ENCODE results near the gene EPB41L2.

Gene EPB41L2

DNA sequence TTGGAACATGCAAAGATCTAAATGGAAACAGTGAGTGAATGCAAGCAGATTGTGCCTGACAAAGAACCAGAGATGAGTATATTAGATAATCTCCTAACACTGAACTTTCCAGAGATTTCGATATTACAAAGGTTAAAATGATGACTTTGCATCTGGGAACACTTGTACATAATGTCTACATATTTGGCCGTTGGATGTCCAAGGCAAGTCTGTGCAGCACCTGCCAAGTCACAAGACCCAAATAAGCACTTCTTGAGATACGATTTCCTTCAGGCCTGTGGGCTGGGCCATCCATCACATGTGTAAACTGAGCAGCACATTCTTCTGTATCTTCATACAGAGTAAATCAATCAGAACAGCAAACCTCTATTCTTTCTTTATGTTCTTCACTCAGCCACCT, 268.3 kb downstream of the EPB41L2 start:
- Histone ChIP-seq H3K4me3 (ENCODE audit: low read depth in 1 of 2, low read length in 1 of 2) (no peak overlapping the region), H3K36me3 (no peaks in the 10 kb centered on the region), H3K27me3 (no peaks in the 10 kb centered on the region), H3K27ac (no peak overlapping the region), H3K9me3 (no peaks in the 10 kb centered on the region), H3K4me1 (ENCODE audit: control insufficient read depth in 1 of 2, insufficient read depth in 1 of 2, low read depth in 1 of 2, low read length in 1 of 2) (no peaks in the 10 kb centered on the region)
- TF ChIP-seq CTCF (IDR thresholded peaks at IDR 0.05), result no peak

DNA sequence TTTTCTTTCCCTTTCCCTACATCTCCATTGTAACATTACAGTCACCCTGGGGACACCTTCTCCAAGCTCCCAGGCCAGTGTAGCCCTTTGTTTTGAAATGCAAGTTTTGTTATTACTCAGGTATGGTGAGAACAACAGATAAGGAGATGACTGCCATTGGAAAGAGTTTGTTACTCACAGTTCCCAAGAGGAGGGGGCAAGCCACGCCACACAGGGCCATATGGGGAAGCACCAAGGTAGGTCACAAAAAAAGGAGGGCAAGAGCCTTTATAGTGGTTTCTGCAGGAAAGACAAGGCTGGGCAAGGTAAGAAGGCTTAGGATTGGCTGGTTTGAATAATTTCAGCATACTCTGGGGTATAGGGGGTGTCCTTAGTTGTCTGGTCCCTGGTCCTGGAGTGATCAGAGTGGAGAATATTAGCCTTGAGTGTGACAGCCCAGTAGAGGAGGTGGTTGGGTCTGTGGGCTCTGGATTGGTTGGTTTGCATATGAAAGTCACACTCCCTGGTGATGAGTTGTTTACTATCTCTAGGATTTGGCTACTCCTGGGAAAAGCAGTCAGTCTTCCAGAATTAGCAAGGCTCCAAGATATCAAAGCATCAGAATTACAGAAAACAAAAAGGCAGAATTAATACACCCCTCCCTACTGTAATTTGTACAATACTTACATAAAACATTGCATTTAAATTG, 268.9 kb downstream of the EPB41L2 start:
- Histone ChIP-seq H3K27ac (no peak overlapping the region), H3K27me3 (no peaks in the 10 kb centered on the region), H3K4me1 (ENCODE audit: control insufficient read depth in 1 of 2, insufficient read depth in 1 of 2, low read depth in 1 of 2, low read length in 1 of 2) (no peaks in the 10 kb centered on the region), H3K4me3 (ENCODE audit: low read depth in 1 of 2, low read length in 1 of 2) (no peak overlapping the region), H3K36me3 (no peaks in the 10 kb centered on the region), H3K9me3 (no peaks in the 10 kb centered on the region)
- TF ChIP-seq CTCF (IDR thresholded peaks at IDR 0.05), result no peak
